ENCODE data around the gene IL6R.

Gene IL6R

GRCh38 chr1:154406572-154406879, 1.4 kb downstream of the IL6R start:
- H3K4me3 ChIP-seq (ENCODE audit: control insufficient read depth, low read depth, low read length): peak overlapping the region; percentile 50
- DNase-seq (ENCODE audit: low read depth): no peak
- TF ChIP-seq, protein P1, sequence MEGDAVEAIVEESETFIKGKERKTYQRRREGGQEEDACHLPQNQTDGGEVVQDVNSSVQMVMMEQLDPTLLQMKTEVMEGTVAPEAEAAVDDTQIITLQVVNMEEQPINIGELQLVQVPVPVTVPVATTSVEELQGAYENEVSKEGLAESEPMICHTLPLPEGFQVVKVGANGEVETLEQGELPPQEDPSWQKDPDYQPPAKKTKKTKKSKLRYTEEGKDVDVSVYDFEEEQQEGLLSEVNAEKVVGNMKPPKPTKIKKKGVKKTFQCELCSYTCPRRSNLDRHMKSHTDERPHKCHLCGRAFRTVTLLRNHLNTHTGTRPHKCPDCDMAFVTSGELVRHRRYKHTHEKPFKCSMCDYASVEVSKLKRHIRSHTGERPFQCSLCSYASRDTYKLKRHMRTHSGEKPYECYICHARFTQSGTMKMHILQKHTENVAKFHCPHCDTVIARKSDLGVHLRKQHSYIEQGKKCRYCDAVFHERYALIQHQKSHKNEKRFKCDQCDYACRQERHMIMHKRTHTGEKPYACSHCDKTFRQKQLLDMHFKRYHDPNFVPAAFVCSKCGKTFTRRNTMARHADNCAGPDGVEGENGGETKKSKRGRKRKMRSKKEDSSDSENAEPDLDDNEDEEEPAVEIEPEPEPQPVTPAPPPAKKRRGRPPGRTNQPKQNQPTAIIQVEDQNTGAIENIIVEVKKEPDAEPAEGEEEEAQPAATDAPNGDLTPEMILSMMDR (IDR thresholded peaks at IDR 0.05; ENCODE audit: control insufficient read depth, insufficient read depth, low read depth, low read length, missing control alignments): no peak

DNA sequence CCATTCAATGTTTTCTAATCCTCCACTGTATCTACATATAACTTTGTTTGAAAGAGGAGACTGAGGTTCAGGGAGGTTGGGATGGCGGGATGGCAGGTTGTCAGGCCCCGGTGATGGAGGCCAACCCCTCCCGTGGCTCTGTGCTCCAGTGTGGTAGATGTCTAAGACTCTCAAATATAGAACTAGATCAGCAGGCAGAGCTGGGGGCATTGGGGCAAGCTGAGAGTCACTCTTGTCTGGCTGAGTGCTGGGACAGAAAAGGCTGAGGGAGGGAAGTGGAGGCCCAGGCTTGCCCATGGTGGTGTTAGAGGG, 1.7 kb downstream of the IL6R start:
- TF ChIP-seq, protein P1 (IDR thresholded peaks at IDR 0.05; ENCODE audit: control insufficient read depth, insufficient read depth, low read depth, low read length, missing control alignments): no peak
- no peak for DNase-seq (ENCODE audit: low read depth)
- H3K4me3 ChIP-seq (ENCODE audit: control insufficient read depth, low read depth, low read length): no peak overlapping the region

- TF ChIP-seq, protein P1 (IDR thresholded peaks at IDR 0.05; ENCODE audit: control insufficient read depth, insufficient read depth, low read depth, low read length, missing control alignments): no peak
- no peak overlapping the region for H3K4me3 ChIP-seq (ENCODE audit: control insufficient read depth, low read depth, low read length)
- DNase-seq (ENCODE audit: low read depth): no peak
These were observed 2.3 kb downstream of the IL6R start for GRCh38 chr1:154407198-154408091.

- no peak overlapping the region for H3K4me3 ChIP-seq (ENCODE audit: control insufficient read depth, low read depth, low read length)
- TF ChIP-seq, protein P1 (IDR thresholded peaks at IDR 0.05; ENCODE audit: control insufficient read depth, insufficient read depth, low read depth, low read length, missing control alignments): no peak
- DNase-seq (ENCODE audit: low read depth): no peak
These were observed 3.1 kb downstream of the IL6R start for GRCh38 chr1:154408174-154408777.

DNA sequence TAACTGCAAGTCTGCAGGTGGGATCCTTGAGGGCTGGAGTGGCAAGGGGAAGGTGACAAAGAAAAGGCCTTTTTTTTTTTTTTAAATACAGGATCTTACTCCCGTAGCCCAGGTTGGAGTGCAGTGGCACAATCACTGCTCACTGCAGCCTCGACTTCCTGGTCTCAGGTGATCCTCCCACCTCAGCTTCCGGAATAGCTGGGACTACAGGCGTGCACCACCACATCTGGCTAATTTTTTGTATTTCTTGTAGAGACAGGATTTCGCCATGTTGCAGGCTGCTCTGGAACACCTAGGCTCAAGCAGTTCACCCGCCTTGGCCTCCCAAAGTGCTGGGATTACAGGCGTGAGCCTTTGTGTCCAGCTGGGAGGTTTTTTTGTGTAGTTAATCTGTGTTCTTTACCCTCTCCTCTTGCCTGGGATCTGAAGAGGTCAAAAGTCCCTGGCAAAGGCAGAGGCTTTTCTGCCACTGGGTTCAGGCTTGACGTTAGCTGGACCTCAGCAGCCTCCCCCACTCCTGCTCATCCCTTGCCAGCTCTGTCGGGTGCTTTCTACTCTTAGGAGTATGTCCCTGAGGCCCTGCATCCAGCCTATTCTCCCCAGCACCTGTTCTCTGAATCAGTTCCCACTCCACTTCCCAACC, 5.2 kb downstream of the IL6R start:
- no peak for DNase-seq (ENCODE audit: low read depth)
- no peak overlapping the region for H3K4me3 ChIP-seq (ENCODE audit: control insufficient read depth, low read depth, low read length)
- TF ChIP-seq, protein P1 (IDR thresholded peaks at IDR 0.05; ENCODE audit: control insufficient read depth, insufficient read depth, low read depth, low read length, missing control alignments): no peak

DNA sequence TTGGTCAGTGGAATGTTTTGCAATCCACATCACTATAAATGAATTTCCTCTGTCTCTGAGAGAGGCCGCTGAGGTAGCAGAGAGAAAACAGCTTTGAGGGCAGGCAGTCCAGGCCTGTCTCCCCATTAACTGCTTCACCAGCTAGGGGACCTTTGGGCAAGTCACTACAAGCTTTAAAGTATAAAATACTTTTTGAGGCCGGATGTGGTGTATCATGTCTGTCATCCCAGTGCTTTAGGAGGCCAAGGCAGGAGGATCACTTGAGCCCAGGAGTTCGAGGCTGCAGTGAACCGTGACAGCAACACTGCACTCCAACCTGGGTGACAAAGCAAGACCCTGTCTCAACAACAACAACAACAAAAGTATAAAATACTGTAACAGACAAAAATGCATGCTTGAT, 6.4 kb downstream of the IL6R start:
- H3K4me3 ChIP-seq (ENCODE audit: control insufficient read depth, low read depth, low read length): no peak overlapping the region
- TF ChIP-seq, protein P1 (IDR thresholded peaks at IDR 0.05; ENCODE audit: control insufficient read depth, insufficient read depth, low read depth, low read length, missing control alignments): no peak
- no peak for DNase-seq (ENCODE audit: low read depth)
